IPS DF 4.7 (cell line): ENCODE data around the gene SERAC1.

ENCODE experiments used
- DNase-seq: peaks from one replicate; pipeline ENCODE4 v3.0.0-alpha.2; 2013; ENCODE audit warnings: low spot score; ENCODE audit errors: extremely low read depth

Gene SERAC1

GRCh38 chr6:158124288-158124687 lies 43.8 kb downstream of the SERAC1 start:
- no peak for DNase-seq

- DNase-seq: no peak
Measured at GRCh38 chr6:158122048-158122447, 46.0 kb downstream of the SERAC1 start.

- no peak for DNase-seq
Measured at GRCh38 chr6:158121335-158121734, 46.7 kb downstream of the SERAC1 start.

GRCh38 chr6:158118886-158119285 lies 49.2 kb downstream of the SERAC1 start:
- DNase-seq: no peak

- no peak for DNase-seq
Measured at GRCh38 chr6:158115508-158115907, 52.6 kb downstream of the SERAC1 start.

GRCh38 chr6:158115102-158115501 lies 53.0 kb downstream of the SERAC1 start:
- DNase-seq: no peak

- DNase-seq: no peak
Measured at GRCh38 chr6:158113802-158114201, 54.3 kb downstream of the SERAC1 start.

- DNase-seq: no peak
Measured at GRCh38 chr6:158111987-158112386, 56.1 kb downstream of the SERAC1 start.

GRCh38 chr6:158110986-158111385 lies 57.1 kb downstream of the SERAC1 start:
- DNase-seq: no peak

GRCh38 chr6:158109748-158110147 lies 58.3 kb downstream of the SERAC1 start:
- DNase-seq: no peak

GRCh38 chr6:158104696-158105095 lies 63.4 kb downstream of the SERAC1 start:
- DNase-seq: no peak

- no peak for DNase-seq
Measured at GRCh38 chr6:158103228-158103627, 64.8 kb downstream of the SERAC1 start.

GRCh38 chr6:158095671-158096070 lies 72.4 kb downstream of the SERAC1 start:
- no peak for DNase-seq

- DNase-seq: no peak
Measured at GRCh38 chr6:158095031-158095430, 73.0 kb downstream of the SERAC1 start.

GRCh38 chr6:158092806-158093205 lies 75.3 kb downstream of the SERAC1 start:
- no peak for DNase-seq

GRCh38 chr6:158087224-158087867 lies 80.7 kb downstream of the SERAC1 start:
- no peak for DNase-seq

GRCh38 chr6:158086504-158087223 lies 81.4 kb downstream of the SERAC1 start:
- no peak for DNase-seq

- DNase-seq: no peak
Measured at GRCh38 chr6:158086054-158086503, 82.0 kb downstream of the SERAC1 start.

- no peak for DNase-seq
Measured at GRCh38 chr6:158085261-158086053, 82.6 kb downstream of the SERAC1 start.

- no peak for DNase-seq
Measured at GRCh38 chr6:158083455-158084325, 84.4 kb downstream of the SERAC1 start.

- DNase-seq: no peak
Measured at GRCh38 chr6:158081657-158081935, 86.5 kb downstream of the SERAC1 start.
